ENCODE data around the gene ZNF597. TPM values are rescaled to one million over a fixed set of nuclear protein-coding genes. Genes with fewer than 3 reads are reported as not detected.
A peak's percentile ranks its signal among the peaks of the same experiment; 100 is the strongest.

The ZNF597 gene
- total RNA-seq, 3 donors from 2014 or later: 1.9 TPM

GRCh38 chr16:3434373-3434772, 8.9 kb downstream of the ZNF597 start:
- intact Hi-C loops (cut with DNase I, micrococcal nuclease): no loop called here
- no peak overlapping the region for H3K4me3 ChIP-seq
- no peak for TF ChIP-seq CTCF (IDR thresholded peaks at IDR 0.05)
- DNase-seq (no peak), ATAC-seq (no peak)
- H3K9me3 ChIP-seq: no peaks in the 10 kb centered on the region
- H3K4me1 ChIP-seq (ENCODE audit: low read depth): no peaks in the 10 kb centered on the region
- no peaks in the 10 kb centered on the region for H3K36me3 ChIP-seq (ENCODE audit: low read depth)

- no peak overlapping the region for H3K4me3 ChIP-seq
- peak; percentile 81 for ATAC-seq
- DNase-seq: peak; percentile 40 to 80 (median 50)
Measured at GRCh38 chr16:3431779-3432219, 11.5 kb downstream of the ZNF597 start.

GRCh38 chr16:3413730-3414379, 29.4 kb downstream of the ZNF597 start:
- intact Hi-C loops (cut with DNase I, micrococcal nuclease): no loop called here
- Histone ChIP-seq H3K9me3 (peaks cover 76% of the 10 kb centered on the region), H3K4me3 (no peak overlapping the region), H3K4me1 (ENCODE audit: low read depth) (no peaks in the 10 kb centered on the region), H3K36me3 (ENCODE audit: low read depth) (peaks cover under 1% of the 10 kb centered on the region)
- no peak for DNase-seq
- TF ChIP-seq CTCF (IDR thresholded peaks at IDR 0.05): no peak
- no peak for ATAC-seq

More at GRCh38 chr16:3431779-3432219, 11.5 kb downstream of the ZNF597 start:
- intact Hi-C loops (cut with DNase I, micrococcal nuclease): no loop called here
- no peaks in the 10 kb centered on the region for H3K9me3 ChIP-seq
- H3K36me3 ChIP-seq (ENCODE audit: low read depth): no peaks in the 10 kb centered on the region
- H3K4me1 ChIP-seq (ENCODE audit: low read depth): no peaks in the 10 kb centered on the region
- TF ChIP-seq CTCF (IDR thresholded peaks at IDR 0.05): no peak

GRCh38 chr16:3408561-3409197, 34.6 kb downstream of the ZNF597 start:
- TF ChIP-seq CTCF (IDR thresholded peaks at IDR 0.05): no peak
- DNase-seq: no peak
- H3K4me1 ChIP-seq (ENCODE audit: low read depth): no peaks in the 10 kb centered on the region
- H3K4me3 ChIP-seq: no peak overlapping the region
- peaks cover 94% of the 10 kb centered on the region for H3K9me3 ChIP-seq
- no peak for ATAC-seq
- peaks cover 20% of the 10 kb centered on the region for H3K36me3 ChIP-seq (ENCODE audit: low read depth)
- intact Hi-C loops (cut with DNase I, micrococcal nuclease): no loop called here

- DNase-seq: no peak
- peaks cover 41% of the 10 kb centered on the region for H3K9me3 ChIP-seq
- peaks cover 2% of the 10 kb centered on the region for H3K36me3 ChIP-seq (ENCODE audit: low read depth)
Measured at GRCh38 chr16:3401719-3402397, 41.4 kb downstream of the ZNF597 start.

More at GRCh38 chr16:3401719-3402397, 41.4 kb downstream of the ZNF597 start:
- Histone ChIP-seq H3K4me3 (peak overlapping the region; percentile 85), H3K4me1 (ENCODE audit: low read depth) (peaks cover 16% of the 10 kb centered on the region)
- no peak for ATAC-seq
- intact Hi-C loops (cut with DNase I, micrococcal nuclease): no loop called here
- no peak for TF ChIP-seq CTCF (IDR thresholded peaks at IDR 0.05)
